Effector memory CD4-positive, alpha-beta T cell (primary cell): ENCODE results near the gene CXCL14.

Experiments
- DNase-seq, 3 donors: peaks; one replicate each; pipeline ENCODE4 v3.0.0-alpha.2; 2020
- H3K27ac ChIP-seq: 2 replicates; pipeline ENCODE4 v1.7.0; 2013; ENCODE audit warnings: mild to moderate bottlenecking, low read length, moderate library complexity; ENCODE audit not compliant: insufficient read depth, poor library complexity, severe bottlenecking
- H3K27me3 ChIP-seq: replicated peaks from 2 replicates; pipeline ENCODE4 v1.7.0; 2013; ENCODE audit warnings: mild to moderate bottlenecking, low read length; ENCODE audit not compliant: insufficient read depth, control insufficient read depth, poor library complexity, severe bottlenecking
- H3K36me3 ChIP-seq: 2 replicates; pipeline ENCODE4 v1.7.0; 2013; ENCODE audit warnings: mild to moderate bottlenecking, low read length, moderate library complexity; ENCODE audit not compliant: control insufficient read depth, insufficient read depth
- H3K4me1 ChIP-seq: 2 replicates; pipeline ENCODE4 v1.7.0; 2013; ENCODE audit warnings: low read length, mild to moderate bottlenecking; ENCODE audit not compliant: control insufficient read depth, insufficient read depth, poor library complexity, severe bottlenecking
- H3K4me3 ChIP-seq: 2 replicates; pipeline ENCODE4 v1.7.0; 2013; ENCODE audit warnings: low read length, low read depth, mild to moderate bottlenecking; ENCODE audit not compliant: insufficient read depth, poor library complexity, severe bottlenecking
- H3K9me3 ChIP-seq: 2 replicates; pipeline ENCODE4 v1.7.0; 2013; ENCODE audit warnings: mild to moderate bottlenecking, low read length, moderate library complexity; ENCODE audit not compliant: control insufficient read depth

Gene CXCL14

DNA sequence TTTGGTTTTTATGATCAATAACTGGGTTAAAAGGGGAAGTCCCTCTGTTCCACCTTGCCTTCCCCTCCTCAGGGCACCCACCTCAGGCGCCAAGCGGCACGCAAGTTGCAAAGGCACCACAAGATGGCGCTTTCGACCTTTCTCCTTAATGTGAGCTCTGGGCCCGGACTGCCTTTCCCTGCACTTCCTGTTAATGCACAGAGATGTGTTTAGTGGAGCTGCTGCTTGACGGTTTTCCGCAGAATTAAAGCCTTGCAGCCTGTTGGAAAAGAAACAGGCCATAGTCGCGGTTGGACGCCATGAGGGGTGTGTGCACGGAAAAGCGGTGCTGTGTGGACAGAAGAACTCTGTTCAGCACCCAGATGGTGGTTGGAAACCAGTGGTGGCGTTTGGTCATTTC lies 17.9 kb downstream of the CXCL14 start:
- H3K27ac ChIP-seq: no peak overlapping the region
- no peaks in the 10 kb centered on the region for H3K9me3 ChIP-seq
- no peaks in the 10 kb centered on the region for H3K4me1 ChIP-seq
- H3K4me3 ChIP-seq: no peak overlapping the region
- no peaks in the 10 kb centered on the region for H3K36me3 ChIP-seq
- peaks cover 2% of the 10 kb centered on the region for H3K27me3 ChIP-seq
- DNase-seq: peak in 2 of 3 donors; percentile 6 to 8

DNA sequence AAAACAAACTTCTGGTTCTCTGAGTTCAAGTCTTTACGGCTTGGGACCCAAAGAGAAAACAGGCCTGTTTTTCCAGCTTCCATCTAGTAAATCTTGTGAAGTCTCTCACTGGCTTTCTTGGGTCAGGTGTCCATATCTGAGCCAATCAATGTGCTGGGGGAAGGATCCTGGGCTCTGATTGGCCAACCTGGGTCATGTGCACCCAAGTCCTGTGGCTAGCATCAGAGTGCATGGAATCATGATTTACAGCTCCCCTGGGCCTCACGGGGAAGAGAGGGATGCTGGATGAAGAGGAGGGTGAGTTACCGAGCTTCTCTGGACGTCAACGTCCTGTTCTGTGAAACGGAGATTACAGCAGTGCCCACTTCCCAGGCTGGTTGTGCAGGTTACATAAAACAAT lies 19.4 kb downstream of the CXCL14 start:
- H3K27me3 ChIP-seq: peaks cover 2% of the 10 kb centered on the region
- H3K36me3 ChIP-seq: no peaks in the 10 kb centered on the region
- no peak for DNase-seq
- H3K9me3 ChIP-seq: no peaks in the 10 kb centered on the region
- H3K4me1 ChIP-seq: no peaks in the 10 kb centered on the region
- no peak overlapping the region for H3K27ac ChIP-seq
- no peak overlapping the region for H3K4me3 ChIP-seq

DNA sequence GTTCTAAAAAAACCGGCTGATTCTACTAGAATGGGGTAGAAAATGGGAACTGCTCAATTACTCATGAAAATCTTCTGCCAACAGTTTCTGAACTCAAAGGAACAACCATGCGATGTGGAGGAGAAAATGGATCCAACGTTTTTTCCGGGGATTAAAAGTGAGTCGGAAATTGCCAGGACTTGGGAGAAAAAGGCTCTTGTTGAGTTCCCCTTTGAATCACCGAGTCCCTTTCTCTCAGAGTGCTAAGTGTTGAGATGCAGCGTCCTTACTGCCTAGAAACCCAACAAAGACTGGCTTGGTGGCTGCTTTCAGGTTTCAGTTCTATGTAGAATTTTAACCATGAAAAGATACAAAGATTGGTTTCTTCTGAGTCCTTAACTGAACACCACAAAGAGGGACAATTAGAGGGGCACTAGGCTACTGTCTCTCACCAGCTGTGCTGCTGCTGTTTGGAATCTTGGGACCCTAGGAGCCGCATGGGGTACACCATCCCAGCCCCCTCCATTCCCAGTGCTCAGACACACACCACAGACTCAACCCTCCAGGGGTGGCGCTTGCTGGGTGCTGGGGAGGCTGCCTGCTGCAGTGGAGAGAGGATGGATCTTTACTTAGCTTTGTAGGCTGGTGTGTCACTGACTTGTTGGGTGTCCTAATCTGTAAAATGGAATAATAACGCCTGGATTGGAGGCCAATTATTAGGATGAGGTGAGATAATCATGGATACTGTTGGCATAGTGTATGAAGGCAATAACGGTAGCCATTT lies 21.5 kb downstream of the CXCL14 start:
- peaks cover 2% of the 10 kb centered on the region for H3K27me3 ChIP-seq
- no peak for DNase-seq
- H3K27ac ChIP-seq: no peak overlapping the region
- no peak overlapping the region for H3K4me3 ChIP-seq
- no peaks in the 10 kb centered on the region for H3K36me3 ChIP-seq
- H3K9me3 ChIP-seq: no peaks in the 10 kb centered on the region
- H3K4me1 ChIP-seq: no peaks in the 10 kb centered on the region

- Histone ChIP-seq H3K4me3 (no peak overlapping the region), H3K9me3 (no peaks in the 10 kb centered on the region), H3K27me3 (peaks cover 2% of the 10 kb centered on the region), H3K4me1 (no peaks in the 10 kb centered on the region), H3K36me3 (no peaks in the 10 kb centered on the region), H3K27ac (no peak overlapping the region)
- no peak for DNase-seq
These were observed 22.2 kb downstream of the CXCL14 start for GRCh38 chr5:135556620-135557019.

DNA sequence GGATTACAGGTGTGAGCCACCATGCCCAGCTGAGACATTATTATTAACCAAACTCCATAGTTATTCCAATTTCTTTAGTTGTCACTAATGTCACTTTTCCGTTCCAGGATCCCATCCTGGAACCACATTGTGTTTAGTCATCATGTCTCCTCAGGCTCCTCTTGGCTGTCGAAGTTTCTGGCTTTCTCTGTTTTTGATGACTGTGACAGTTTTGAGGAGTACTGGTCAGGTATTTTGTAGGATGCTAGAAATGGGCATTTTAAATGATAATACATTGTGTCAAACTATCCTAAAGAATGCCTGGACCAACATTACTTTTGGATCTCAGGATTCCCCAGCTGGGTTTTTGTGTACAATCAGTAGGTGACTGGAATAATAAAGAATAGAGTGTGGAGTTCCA lies 23.3 kb downstream of the CXCL14 start:
- DNase-seq: no peak
- Histone ChIP-seq H3K36me3 (no peaks in the 10 kb centered on the region), H3K4me1 (no peaks in the 10 kb centered on the region), H3K9me3 (no peaks in the 10 kb centered on the region), H3K27me3 (peaks cover 6% of the 10 kb centered on the region), H3K27ac (no peak overlapping the region), H3K4me3 (no peak overlapping the region)

DNA sequence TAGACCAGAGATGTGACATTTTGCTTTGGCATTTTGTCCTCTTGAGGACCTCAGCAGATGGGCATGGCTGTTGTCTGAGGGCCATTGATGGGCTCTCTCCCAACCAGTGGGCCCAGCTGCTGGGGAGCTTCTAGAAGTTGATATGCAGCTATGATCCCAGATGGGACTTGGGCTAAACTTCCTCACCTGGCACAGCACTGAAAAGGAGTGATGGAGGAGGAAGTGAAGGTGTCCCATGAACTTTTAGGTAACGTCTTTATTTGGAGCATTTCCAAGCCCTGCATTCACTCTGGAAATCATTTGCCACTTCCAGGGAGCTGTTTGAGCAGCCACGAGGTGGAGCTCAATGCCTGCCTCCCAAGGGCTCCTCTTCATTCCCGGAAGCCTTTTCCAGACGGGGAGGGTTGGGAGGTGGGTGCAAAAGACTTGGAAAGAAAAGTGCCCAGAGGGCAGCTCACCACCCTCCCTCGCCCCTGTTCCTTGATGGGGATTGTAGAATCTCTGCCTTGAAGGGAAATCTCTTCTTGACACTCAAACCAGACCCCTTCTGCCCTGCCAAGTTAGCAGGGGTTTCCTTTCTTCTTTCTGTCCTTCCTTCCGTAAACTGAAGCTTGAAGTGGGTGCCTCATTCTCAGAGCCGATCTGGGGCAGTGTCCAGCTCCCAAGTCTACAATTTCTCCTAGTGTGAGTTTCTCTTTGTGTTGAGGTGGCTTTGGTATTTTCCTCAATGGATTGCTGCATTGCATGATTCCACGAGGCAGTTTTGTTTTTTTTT lies 24.9 kb downstream of the CXCL14 start:
- Histone ChIP-seq H3K36me3 (no peaks in the 10 kb centered on the region), H3K9me3 (no peaks in the 10 kb centered on the region), H3K4me1 (no peaks in the 10 kb centered on the region), H3K27ac (no peak overlapping the region), H3K4me3 (no peak overlapping the region), H3K27me3 (peaks cover 4% of the 10 kb centered on the region)
- no peak for DNase-seq

GRCh38 chr5:135551593-135552447 lies 27.0 kb downstream of the CXCL14 start:
- no peak overlapping the region for H3K27ac ChIP-seq
- H3K4me3 ChIP-seq: no peak overlapping the region
- no peaks in the 10 kb centered on the region for H3K4me1 ChIP-seq
- H3K27me3 ChIP-seq: peaks cover 4% of the 10 kb centered on the region
- peak in 1 of 3 donors; percentile 13 for DNase-seq
- no peaks in the 10 kb centered on the region for H3K9me3 ChIP-seq
- no peaks in the 10 kb centered on the region for H3K36me3 ChIP-seq

DNA sequence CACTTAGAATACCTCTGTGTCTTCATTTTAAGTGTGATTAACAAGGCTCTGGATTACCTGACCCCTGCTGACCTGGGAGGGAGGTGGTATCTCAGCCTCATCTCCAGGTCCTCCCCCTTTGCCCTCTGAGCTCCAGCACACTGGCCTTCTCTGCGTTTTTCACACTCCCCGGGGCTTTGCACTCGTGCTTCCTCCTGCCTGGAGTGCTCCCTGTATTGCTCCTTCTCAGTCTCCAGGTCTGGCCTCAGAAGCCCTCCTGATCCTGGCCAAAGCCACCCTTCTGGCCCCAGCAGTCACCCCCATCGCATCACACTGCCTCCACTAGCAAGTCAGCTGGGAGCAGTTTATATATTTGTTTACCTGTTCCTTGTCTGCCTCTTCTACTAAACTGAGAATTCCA lies 29.4 kb downstream of the CXCL14 start:
- Histone ChIP-seq H3K4me1 (no peaks in the 10 kb centered on the region), H3K27me3 (peaks cover 21% of the 10 kb centered on the region), H3K27ac (no peak overlapping the region), H3K4me3 (no peak overlapping the region), H3K36me3 (no peaks in the 10 kb centered on the region), H3K9me3 (no peaks in the 10 kb centered on the region)
- no peak for DNase-seq

- Histone ChIP-seq H3K4me3 (no peak overlapping the region), H3K27ac (no peak overlapping the region), H3K36me3 (no peaks in the 10 kb centered on the region), H3K9me3 (no peaks in the 10 kb centered on the region), H3K4me1 (peaks cover 5% of the 10 kb centered on the region), H3K27me3 (peaks cover 37% of the 10 kb centered on the region)
- DNase-seq: no peak
These were observed 31.1 kb downstream of the CXCL14 start for GRCh38 chr5:135547590-135548254.
